HCT116 (cell line): ENCODE results near the gene IFNW1.

Experiments used
- EZH2 ChIP-seq: fragments of 200-600 bp; sonication (generic); IDR thresholded peaks from 2 replicates; pipeline ENCODE4 v1.6.1; 2017; ENCODE audit warnings: antibody characterized with exemption, mixed run types
- POLR2AphosphoS5 ChIP-seq: IDR thresholded peaks from 2 replicates; pipeline ENCODE4 v1.6.1; 2011; ENCODE audit warnings: mild to moderate bottlenecking, low read depth, low read length, moderate library complexity
- SIN3A ChIP-seq: IDR thresholded peaks from 2 replicates; pipeline ENCODE4 v1.6.1; 2012; ENCODE audit warnings: low read depth
- TF ChIP-seq, protein P1 (sequence below), 3 experiments: fragments of 200-600 bp in 1 of 3; sonication (generic) in 1 of 3; IDR thresholded peaks in 2 of 3; conservative IDR thresholded peaks in 1 of 3; 2 replicates each; pipeline ENCODE4 v1.5.1; 2012 to 2017; ENCODE audit warnings: low read depth in 2 of 3, low read length in 2 of 3, antibody characterized with exemption in 1 of 3, borderline replicate concordance in 1 of 3, control low read depth in 1 of 3, mild to moderate bottlenecking in 1 of 3, mixed read lengths in 1 of 3, mixed run types in 1 of 3, moderate library complexity in 1 of 3; ENCODE audit not compliant: insufficient read depth in 1 of 3

DNA sequence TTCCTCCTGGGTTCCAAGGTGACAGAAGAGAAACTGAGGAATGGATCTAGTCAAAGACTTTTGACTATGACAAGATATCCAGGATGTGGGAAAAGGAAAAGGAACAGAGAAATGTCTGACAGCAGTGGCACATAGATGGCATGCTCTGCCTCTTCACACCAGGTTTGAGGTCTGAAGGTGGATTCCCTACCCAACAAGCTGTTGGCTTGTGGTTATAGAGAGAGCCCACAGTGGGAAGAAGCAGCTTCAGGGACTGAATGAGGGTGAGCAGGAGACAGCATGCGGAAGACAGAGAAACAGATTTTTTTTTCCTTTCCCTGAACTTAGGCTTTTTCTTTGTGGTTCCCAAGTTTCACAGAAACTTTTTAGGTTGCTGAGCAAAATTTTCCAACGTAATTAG, 20.6 kb downstream of the IFNW1 start:
- TF ChIP-seq EZH2, result no peak
- TF ChIP-seq SIN3A, result no peak
- TF ChIP-seq, protein P1, sequence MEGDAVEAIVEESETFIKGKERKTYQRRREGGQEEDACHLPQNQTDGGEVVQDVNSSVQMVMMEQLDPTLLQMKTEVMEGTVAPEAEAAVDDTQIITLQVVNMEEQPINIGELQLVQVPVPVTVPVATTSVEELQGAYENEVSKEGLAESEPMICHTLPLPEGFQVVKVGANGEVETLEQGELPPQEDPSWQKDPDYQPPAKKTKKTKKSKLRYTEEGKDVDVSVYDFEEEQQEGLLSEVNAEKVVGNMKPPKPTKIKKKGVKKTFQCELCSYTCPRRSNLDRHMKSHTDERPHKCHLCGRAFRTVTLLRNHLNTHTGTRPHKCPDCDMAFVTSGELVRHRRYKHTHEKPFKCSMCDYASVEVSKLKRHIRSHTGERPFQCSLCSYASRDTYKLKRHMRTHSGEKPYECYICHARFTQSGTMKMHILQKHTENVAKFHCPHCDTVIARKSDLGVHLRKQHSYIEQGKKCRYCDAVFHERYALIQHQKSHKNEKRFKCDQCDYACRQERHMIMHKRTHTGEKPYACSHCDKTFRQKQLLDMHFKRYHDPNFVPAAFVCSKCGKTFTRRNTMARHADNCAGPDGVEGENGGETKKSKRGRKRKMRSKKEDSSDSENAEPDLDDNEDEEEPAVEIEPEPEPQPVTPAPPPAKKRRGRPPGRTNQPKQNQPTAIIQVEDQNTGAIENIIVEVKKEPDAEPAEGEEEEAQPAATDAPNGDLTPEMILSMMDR (IDR thresholded peaks at IDR 0.05 in 2 of 3, conservative IDR thresholded peaks at IDR 0.05 in 1 of 3; ENCODE audit: borderline replicate concordance in 1 of 3, insufficient read depth in 1 of 3, low read depth in 2 of 3, low read length in 2 of 3), result no peak
- TF ChIP-seq POLR2AphosphoS5, result no peak
